Osteoblast (primary cell): ENCODE measurements around the gene HMX3. TPM values are rescaled to one million over a fixed set of nuclear protein-coding genes. Genes with fewer than 3 reads are reported as not detected.

ENCODE experiments used
- DNase-seq: peaks from one replicate; pipeline ENCODE4 v3.0.0; 2011; ENCODE audit warnings: low spot score, mixed read lengths; ENCODE audit not compliant: insufficient read length; ENCODE audit errors: missing footprints
- H2AFZ ChIP-seq: 2 replicates; pipeline ENCODE4 v1.6.0; 2011; ENCODE audit warnings: mild to moderate bottlenecking, low read length
- H3K27ac ChIP-seq: 2 replicates; pipeline ENCODE4 v1.5.1; 2011; ENCODE audit warnings: mild to moderate bottlenecking, low read depth, low read length, moderate library complexity
- H3K27me3 ChIP-seq: 2 replicates; pipeline ENCODE4 v1.6.0; 2012; ENCODE audit warnings: mild to moderate bottlenecking, control low read depth, inconsistent platforms, low read length, moderate library complexity; ENCODE audit not compliant: insufficient read depth
- H3K36me3 ChIP-seq: 2 replicates; pipeline ENCODE4 v1.5.1; 2011; ENCODE audit warnings: mild to moderate bottlenecking, low read length, control low read depth, moderate library complexity; ENCODE audit not compliant: insufficient read depth
- H3K4me1 ChIP-seq: 2 replicates; pipeline ENCODE4 v1.5.1; 2011; ENCODE audit warnings: mild to moderate bottlenecking, low read length, control low read depth, moderate library complexity; ENCODE audit not compliant: insufficient read depth
- H3K4me2 ChIP-seq: 2 replicates; pipeline ENCODE4 v1.6.0; 2011; ENCODE audit warnings: mild to moderate bottlenecking, low read length; ENCODE audit not compliant: insufficient read depth
- H3K4me3 ChIP-seq: fragments of 200-600 bp; sonication (generic); 3 replicates; pipeline ENCODE4 v1.5.1; 2012; ENCODE audit warnings: mild to moderate bottlenecking, low read length, inconsistent platforms; ENCODE audit not compliant: insufficient read depth
- H3K79me2 ChIP-seq: 2 replicates; pipeline ENCODE4 v1.6.0; 2012; ENCODE audit warnings: mild to moderate bottlenecking, low read length, control low read depth, inconsistent platforms; ENCODE audit not compliant: insufficient read depth
- H3K9me3 ChIP-seq: 2 replicates; pipeline ENCODE4 v1.5.1; 2011; ENCODE audit warnings: low read depth, low read length, control low read depth
- H4K20me1 ChIP-seq: 2 replicates; pipeline ENCODE4 v1.6.0; 2012; ENCODE audit warnings: mild to moderate bottlenecking, low read length, control low read depth; ENCODE audit not compliant: insufficient read depth
- CTCF ChIP-seq: IDR thresholded peaks from 2 replicates; pipeline ENCODE4 v1.5.1; 2011; ENCODE audit warnings: mild to moderate bottlenecking, low read depth, low read length, moderate library complexity; ENCODE audit errors: extremely low read depth
- total RNA-seq: library from RNA; depleted of rRNA; stranded (reverse); fragments of >200 nt; gene quantifications from 2 replicates; pipeline ENCODE4 v1.2.3, GENCODE V29; 2012

HMX3 gene
- total RNA-seq, 1 donor, result not detected

GRCh38 chr10:123149162-123149567 is 13.4 kb downstream of the HMX3 start:
- Histone ChIP-seq H3K4me1 (no peaks in the 10 kb centered on the region), H3K79me2 (peaks cover under 1% of the 10 kb centered on the region), H4K20me1 (no peaks in the 10 kb centered on the region), H2AFZ (no peak overlapping the region), H3K27ac (no peak overlapping the region), H3K9me3 (no peaks in the 10 kb centered on the region), H3K36me3 (no peaks in the 10 kb centered on the region), H3K4me3 (no peak overlapping the region), H3K27me3 (peaks cover 87% of the 10 kb centered on the region), H3K4me2 (peak overlapping the region; percentile 60)
- TF ChIP-seq CTCF, result no peak
- DNase-seq, result no peak

- Histone ChIP-seq H2AFZ (peak overlapping the region; percentile 59), H3K79me2 (peaks cover 6% of the 10 kb centered on the region), H3K27me3 (peaks cover 82% of the 10 kb centered on the region), H4K20me1 (no peaks in the 10 kb centered on the region), H3K4me2 (peak overlapping the region; percentile 60), H3K4me3 (peak overlapping the region; percentile 49), H3K27ac (no peak overlapping the region), H3K36me3 (no peaks in the 10 kb centered on the region), H3K9me3 (no peaks in the 10 kb centered on the region), H3K4me1 (no peaks in the 10 kb centered on the region)
- TF ChIP-seq CTCF, result no peak
- peak; percentile 90 for DNase-seq
Observed at GRCh38 chr10:123149568-123150270, 13.9 kb downstream of the HMX3 start.

GRCh38 chr10:123150271-123150985 is 14.7 kb downstream of the HMX3 start:
- Histone ChIP-seq H3K4me2 (peak overlapping the region; percentile 60), H3K4me1 (peaks cover 4% of the 10 kb centered on the region), H3K27me3 (peaks cover 75% of the 10 kb centered on the region), H3K27ac (no peak overlapping the region), H3K9me3 (no peaks in the 10 kb centered on the region), H2AFZ (peak overlapping the region; percentile 15), H3K36me3 (no peaks in the 10 kb centered on the region), H3K79me2 (peaks cover 13% of the 10 kb centered on the region), H3K4me3 (peak overlapping the region; percentile 49), H4K20me1 (peaks cover 6% of the 10 kb centered on the region)
- TF ChIP-seq CTCF, result no peak
- DNase-seq, result no peak
